SK-N-SH (cell line): ENCODE data around the gene CRTC1.

ENCODE experiments used
- CHD2 ChIP-seq: fragments of 150-350 bp; IDR thresholded peaks from 2 replicates; pipeline ENCODE4 v1.6.1; 2018; ENCODE audit warnings: low read length; ENCODE audit not compliant: partially characterized antibody
- ELF1 ChIP-seq: IDR thresholded peaks from 2 replicates; pipeline ENCODE4 v1.4.0; 2012
- GABPA ChIP-seq: IDR thresholded peaks from 2 replicates; pipeline ENCODE4 v1.4.0; 2012; ENCODE audit warnings: low read depth, mild to moderate bottlenecking
- RXRA ChIP-seq: IDR thresholded peaks from 2 replicates; pipeline ENCODE4 v1.4.0; 2012; ENCODE audit warnings: low read depth, mild to moderate bottlenecking, borderline replicate concordance
- TF ChIP-seq, protein P1 (sequence below): fragments of 200-600 bp; sonication (generic); IDR thresholded peaks from 2 replicates; pipeline ENCODE4 v1.6.1; 2017; ENCODE audit warnings: antibody characterized with exemption, mild to moderate bottlenecking, moderate library complexity
- TF ChIP-seq, protein P2 (sequence below): IDR thresholded peaks from 2 replicates; pipeline ENCODE4; 2012

GRCh38 chr19:18666317-18666716, 17.2 kb upstream of the CRTC1 start:
- TF ChIP-seq, protein P1, sequence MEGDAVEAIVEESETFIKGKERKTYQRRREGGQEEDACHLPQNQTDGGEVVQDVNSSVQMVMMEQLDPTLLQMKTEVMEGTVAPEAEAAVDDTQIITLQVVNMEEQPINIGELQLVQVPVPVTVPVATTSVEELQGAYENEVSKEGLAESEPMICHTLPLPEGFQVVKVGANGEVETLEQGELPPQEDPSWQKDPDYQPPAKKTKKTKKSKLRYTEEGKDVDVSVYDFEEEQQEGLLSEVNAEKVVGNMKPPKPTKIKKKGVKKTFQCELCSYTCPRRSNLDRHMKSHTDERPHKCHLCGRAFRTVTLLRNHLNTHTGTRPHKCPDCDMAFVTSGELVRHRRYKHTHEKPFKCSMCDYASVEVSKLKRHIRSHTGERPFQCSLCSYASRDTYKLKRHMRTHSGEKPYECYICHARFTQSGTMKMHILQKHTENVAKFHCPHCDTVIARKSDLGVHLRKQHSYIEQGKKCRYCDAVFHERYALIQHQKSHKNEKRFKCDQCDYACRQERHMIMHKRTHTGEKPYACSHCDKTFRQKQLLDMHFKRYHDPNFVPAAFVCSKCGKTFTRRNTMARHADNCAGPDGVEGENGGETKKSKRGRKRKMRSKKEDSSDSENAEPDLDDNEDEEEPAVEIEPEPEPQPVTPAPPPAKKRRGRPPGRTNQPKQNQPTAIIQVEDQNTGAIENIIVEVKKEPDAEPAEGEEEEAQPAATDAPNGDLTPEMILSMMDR = no peak
- TF ChIP-seq, protein P2, sequence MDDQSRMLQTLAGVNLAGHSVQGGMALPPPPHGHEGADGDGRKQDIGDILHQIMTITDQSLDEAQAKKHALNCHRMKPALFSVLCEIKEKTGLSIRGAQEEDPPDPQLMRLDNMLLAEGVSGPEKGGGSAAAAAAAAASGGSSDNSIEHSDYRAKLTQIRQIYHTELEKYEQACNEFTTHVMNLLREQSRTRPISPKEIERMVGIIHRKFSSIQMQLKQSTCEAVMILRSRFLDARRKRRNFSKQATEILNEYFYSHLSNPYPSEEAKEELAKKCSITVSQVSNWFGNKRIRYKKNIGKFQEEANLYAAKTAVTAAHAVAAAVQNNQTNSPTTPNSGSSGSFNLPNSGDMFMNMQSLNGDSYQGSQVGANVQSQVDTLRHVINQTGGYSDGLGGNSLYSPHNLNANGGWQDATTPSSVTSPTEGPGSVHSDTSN = no peak
- no peak for TF ChIP-seq RXRA
- no peak for TF ChIP-seq GABPA
- no peak for TF ChIP-seq CHD2
- TF ChIP-seq ELF1 = no peak
